ENCODE results near the gene SHQ1.

SHQ1 gene

DNA sequence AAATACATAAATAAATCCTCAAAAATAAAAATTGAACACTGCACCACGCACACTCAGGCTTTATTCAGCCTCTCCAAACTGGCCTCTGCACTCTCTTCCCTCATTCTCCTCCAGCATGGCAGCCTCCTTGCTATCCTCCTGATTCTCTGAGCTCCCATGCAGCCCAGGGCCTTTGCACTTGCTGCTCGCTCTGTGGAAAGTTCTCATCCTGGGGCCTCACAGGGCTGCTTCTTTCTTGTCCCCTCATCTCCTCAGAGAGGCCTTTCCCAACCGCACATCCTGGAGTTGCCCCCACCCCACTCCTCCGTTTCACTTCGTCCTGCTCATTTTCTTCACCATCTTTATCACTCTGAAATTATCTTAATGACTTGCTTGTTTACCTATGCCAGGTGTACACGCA lies 123.0 kb downstream of the SHQ1 start:
- no peak for ATAC-seq

DNA sequence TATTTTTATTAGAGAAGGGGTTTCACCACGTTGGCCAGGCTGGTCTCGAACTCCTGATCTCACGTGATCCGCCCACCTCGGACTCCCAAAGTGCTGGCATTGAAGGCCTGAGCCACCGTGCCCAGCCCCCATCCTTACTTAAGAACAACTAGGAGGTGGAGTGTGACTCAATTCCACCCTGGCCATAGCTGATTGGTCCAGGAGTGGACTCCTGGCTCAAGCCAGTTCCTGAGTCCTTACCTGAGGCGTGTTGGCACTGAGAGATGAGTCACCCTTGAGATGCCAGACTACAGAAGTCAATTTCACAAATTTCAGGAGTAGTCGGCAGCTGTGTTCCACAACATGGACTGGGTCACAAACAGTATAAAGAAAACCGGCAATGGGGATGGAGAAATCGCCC lies 124.2 kb downstream of the SHQ1 start:
- ATAC-seq = no peak
- TF ChIP-seq CSDC2 (CRISPR knock-in tag; IDR thresholded peaks at IDR 0.05) (no peak), ARNTL (CRISPR knock-in tag; IDR thresholded peaks at IDR 0.05; ENCODE audit: borderline replicate concordance, low read depth) (no peak), BACH2 (CRISPR knock-in tag; IDR thresholded peaks at IDR 0.05; ENCODE audit: borderline replicate concordance) (no peak), ZFP3 (CRISPR knock-in tag; IDR thresholded peaks at IDR 0.05) (no peak), RARB (CRISPR knock-in tag; IDR thresholded peaks at IDR 0.05) (no peak), PPARA (CRISPR knock-in tag; IDR thresholded peaks at IDR 0.05; ENCODE audit: borderline replicate concordance) (no peak), TCF4 (CRISPR knock-in tag; IDR thresholded peaks at IDR 0.05; ENCODE audit: borderline replicate concordance) (no peak), TOX (CRISPR knock-in tag; IDR thresholded peaks at IDR 0.05; ENCODE audit: borderline replicate concordance) (no peak), OSR1 (CRISPR knock-in tag; IDR thresholded peaks at IDR 0.05) (no peak), ISL1 (CRISPR knock-in tag; IDR thresholded peaks at IDR 0.05) (no peak), ZNF70 (CRISPR knock-in tag; IDR thresholded peaks at IDR 0.05) (no peak), ESRRG (CRISPR knock-in tag; IDR thresholded peaks at IDR 0.05) (no peak)
- TF ChIP-seq, protein P1, sequence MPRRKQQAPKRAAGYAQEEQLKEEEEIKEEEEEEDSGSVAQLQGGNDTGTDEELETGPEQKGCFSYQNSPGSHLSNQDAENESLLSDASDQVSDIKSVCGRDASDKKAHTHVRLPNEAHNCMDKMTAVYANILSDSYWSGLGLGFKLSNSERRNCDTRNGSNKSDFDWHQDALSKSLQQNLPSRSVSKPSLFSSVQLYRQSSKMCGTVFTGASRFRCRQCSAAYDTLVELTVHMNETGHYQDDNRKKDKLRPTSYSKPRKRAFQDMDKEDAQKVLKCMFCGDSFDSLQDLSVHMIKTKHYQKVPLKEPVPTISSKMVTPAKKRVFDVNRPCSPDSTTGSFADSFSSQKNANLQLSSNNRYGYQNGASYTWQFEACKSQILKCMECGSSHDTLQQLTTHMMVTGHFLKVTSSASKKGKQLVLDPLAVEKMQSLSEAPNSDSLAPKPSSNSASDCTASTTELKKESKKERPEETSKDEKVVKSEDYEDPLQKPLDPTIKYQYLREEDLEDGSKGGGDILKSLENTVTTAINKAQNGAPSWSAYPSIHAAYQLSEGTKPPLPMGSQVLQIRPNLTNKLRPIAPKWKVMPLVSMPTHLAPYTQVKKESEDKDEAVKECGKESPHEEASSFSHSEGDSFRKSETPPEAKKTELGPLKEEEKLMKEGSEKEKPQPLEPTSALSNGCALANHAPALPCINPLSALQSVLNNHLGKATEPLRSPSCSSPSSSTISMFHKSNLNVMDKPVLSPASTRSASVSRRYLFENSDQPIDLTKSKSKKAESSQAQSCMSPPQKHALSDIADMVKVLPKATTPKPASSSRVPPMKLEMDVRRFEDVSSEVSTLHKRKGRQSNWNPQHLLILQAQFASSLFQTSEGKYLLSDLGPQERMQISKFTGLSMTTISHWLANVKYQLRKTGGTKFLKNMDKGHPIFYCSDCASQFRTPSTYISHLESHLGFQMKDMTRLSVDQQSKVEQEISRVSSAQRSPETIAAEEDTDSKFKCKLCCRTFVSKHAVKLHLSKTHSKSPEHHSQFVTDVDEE (CRISPR knock-in tag; IDR thresholded peaks at IDR 0.05) = no peak
- TF ChIP-seq, protein P2, sequence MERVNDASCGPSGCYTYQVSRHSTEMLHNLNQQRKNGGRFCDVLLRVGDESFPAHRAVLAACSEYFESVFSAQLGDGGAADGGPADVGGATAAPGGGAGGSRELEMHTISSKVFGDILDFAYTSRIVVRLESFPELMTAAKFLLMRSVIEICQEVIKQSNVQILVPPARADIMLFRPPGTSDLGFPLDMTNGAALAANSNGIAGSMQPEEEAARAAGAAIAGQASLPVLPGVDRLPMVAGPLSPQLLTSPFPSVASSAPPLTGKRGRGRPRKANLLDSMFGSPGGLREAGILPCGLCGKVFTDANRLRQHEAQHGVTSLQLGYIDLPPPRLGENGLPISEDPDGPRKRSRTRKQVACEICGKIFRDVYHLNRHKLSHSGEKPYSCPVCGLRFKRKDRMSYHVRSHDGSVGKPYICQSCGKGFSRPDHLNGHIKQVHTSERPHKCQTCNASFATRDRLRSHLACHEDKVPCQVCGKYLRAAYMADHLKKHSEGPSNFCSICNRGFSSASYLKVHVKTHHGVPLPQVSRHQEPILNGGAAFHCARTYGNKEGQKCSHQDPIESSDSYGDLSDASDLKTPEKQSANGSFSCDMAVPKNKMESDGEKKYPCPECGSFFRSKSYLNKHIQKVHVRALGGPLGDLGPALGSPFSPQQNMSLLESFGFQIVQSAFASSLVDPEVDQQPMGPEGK (CRISPR knock-in tag; IDR thresholded peaks at IDR 0.05; ENCODE audit: borderline replicate concordance) = no peak

More for the DNA sequence above, 123.0 kb downstream of the SHQ1 start:
- TF ChIP-seq ZNF70 (CRISPR knock-in tag; IDR thresholded peaks at IDR 0.05) (no peak), ZNF565 (CRISPR knock-in tag; conservative IDR thresholded peaks at IDR 0.05; ENCODE audit: low read depth) (no peak), ZNF8 (CRISPR knock-in tag; IDR thresholded peaks at IDR 0.05) (no peak), TCF4 (CRISPR knock-in tag; IDR thresholded peaks at IDR 0.05; ENCODE audit: borderline replicate concordance) (no peak), ARNTL (CRISPR knock-in tag; IDR thresholded peaks at IDR 0.05; ENCODE audit: borderline replicate concordance, low read depth) (no peak), TOX (CRISPR knock-in tag; IDR thresholded peaks at IDR 0.05; ENCODE audit: borderline replicate concordance) (no peak), ISL1 (CRISPR knock-in tag; IDR thresholded peaks at IDR 0.05) (no peak), ESRRG (CRISPR knock-in tag; IDR thresholded peaks at IDR 0.05) (no peak), GLIS3 (CRISPR knock-in tag; IDR thresholded peaks at IDR 0.05) (no peak), BACH2 (CRISPR knock-in tag; IDR thresholded peaks at IDR 0.05; ENCODE audit: borderline replicate concordance) (no peak), OSR1 (CRISPR knock-in tag; IDR thresholded peaks at IDR 0.05) (no peak), ZC3H10 (CRISPR knock-in tag; IDR thresholded peaks at IDR 0.05) (no peak), SNAI2 (CRISPR knock-in tag; IDR thresholded peaks at IDR 0.05) (no peak), CSDC2 (CRISPR knock-in tag; IDR thresholded peaks at IDR 0.05) (no peak)
- TF ChIP-seq, protein P3, sequence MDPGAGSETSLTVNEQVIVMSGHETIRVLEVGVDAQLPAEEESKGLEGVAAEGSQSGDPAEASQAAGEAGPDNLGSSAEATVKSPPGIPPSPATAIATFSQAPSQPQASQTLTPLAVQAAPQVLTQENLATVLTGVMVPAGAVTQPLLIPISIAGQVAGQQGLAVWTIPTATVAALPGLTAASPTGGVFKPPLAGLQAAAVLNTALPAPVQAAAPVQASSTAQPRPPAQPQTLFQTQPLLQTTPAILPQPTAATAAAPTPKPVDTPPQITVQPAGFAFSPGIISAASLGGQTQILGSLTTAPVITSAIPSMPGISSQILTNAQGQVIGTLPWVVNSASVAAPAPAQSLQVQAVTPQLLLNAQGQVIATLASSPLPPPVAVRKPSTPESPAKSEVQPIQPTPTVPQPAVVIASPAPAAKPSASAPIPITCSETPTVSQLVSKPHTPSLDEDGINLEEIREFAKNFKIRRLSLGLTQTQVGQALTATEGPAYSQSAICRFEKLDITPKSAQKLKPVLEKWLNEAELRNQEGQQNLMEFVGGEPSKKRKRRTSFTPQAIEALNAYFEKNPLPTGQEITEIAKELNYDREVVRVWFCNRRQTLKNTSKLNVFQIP (CRISPR knock-in tag; IDR thresholded peaks at IDR 0.05; ENCODE audit: borderline replicate concordance, low read depth) = no peak
- TF ChIP-seq, protein P4, sequence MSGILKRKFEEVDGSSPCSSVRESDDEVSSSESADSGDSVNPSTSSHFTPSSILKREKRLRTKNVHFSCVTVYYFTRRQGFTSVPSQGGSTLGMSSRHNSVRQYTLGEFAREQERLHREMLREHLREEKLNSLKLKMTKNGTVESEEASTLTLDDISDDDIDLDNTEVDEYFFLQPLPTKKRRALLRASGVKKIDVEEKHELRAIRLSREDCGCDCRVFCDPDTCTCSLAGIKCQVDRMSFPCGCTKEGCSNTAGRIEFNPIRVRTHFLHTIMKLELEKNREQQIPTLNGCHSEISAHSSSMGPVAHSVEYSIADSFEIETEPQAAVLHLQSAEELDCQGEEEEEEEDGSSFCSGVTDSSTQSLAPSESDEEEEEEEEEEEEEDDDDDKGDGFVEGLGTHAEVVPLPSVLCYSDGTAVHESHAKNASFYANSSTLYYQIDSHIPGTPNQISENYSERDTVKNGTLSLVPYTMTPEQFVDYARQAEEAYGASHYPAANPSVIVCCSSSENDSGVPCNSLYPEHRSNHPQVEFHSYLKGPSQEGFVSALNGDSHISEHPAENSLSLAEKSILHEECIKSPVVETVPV (CRISPR knock-in tag; IDR thresholded peaks at IDR 0.05) = no peak
- TF ChIP-seq, protein P2 (CRISPR knock-in tag; IDR thresholded peaks at IDR 0.05; ENCODE audit: borderline replicate concordance) = no peak

All from SK-N-SH treated with all-trans-retinoic acid at 6 μM for 48 hours (cell line).